GM10266 (cell line): Measurements from ENCODE around the gene CHCHD10.
A peak's percentile ranks its signal among the peaks of the same experiment; 100 is the strongest.

ENCODE experiments used
- DNase-seq: peaks from one replicate; pipeline ENCODE4 v3.0.0; 2012; ENCODE audit errors: extremely low spot score
- CTCF ChIP-seq: IDR thresholded peaks from 2 replicates; pipeline ENCODE4 v1.5.1; 2012; ENCODE audit warnings: mild to moderate bottlenecking, low read depth; ENCODE audit not compliant: control insufficient read depth, insufficient read depth; ENCODE audit errors: missing control alignments

The CHCHD10 gene

GRCh38 chr22:23754220-23754919 lies 13.4 kb downstream of the CHCHD10 start, which contains the start of gene VPREB3:
VPREB3 (minus strand) TSS chr22:23754425; CDS start chr22:23754363, 62 bp downstream.
- DNase-seq = no peak
- no peak for TF ChIP-seq CTCF

- DNase-seq = no peak
- no peak for TF ChIP-seq CTCF
These were observed 14.4 kb downstream of the CHCHD10 start for GRCh38 chr22:23753385-23753784.

- TF ChIP-seq CTCF = no peak
- DNase-seq = no peak
These were observed 15.0 kb downstream of the CHCHD10 start for GRCh38 chr22:23752750-23753149.

GRCh38 chr22:23752090-23752691 lies 15.6 kb downstream of the CHCHD10 start:
- TF ChIP-seq CTCF = no peak
- DNase-seq = peak; percentile 73

GRCh38 chr22:23751441-23751996 lies 16.3 kb downstream of the CHCHD10 start:
- DNase-seq = no peak
- no peak for TF ChIP-seq CTCF

GRCh38 chr22:23750714-23751440 lies 16.9 kb downstream of the CHCHD10 start, which contains the start of gene ZNF70:
ZNF70 (minus strand) TSS chr22:23751112; CDS start chr22:23745140, 5,972 bp downstream.
- DNase-seq = peak; percentile 95
- TF ChIP-seq CTCF = peak; percentile 22
